Measurements from ENCODE around the gene MRPL51. TPM values are rescaled to one million over a fixed set of nuclear protein-coding genes. Genes with fewer than 3 reads are reported as not detected.

Gene MRPL51
- total RNA-seq, 1 experiment from 2014 or later: 456 TPM

DNA sequence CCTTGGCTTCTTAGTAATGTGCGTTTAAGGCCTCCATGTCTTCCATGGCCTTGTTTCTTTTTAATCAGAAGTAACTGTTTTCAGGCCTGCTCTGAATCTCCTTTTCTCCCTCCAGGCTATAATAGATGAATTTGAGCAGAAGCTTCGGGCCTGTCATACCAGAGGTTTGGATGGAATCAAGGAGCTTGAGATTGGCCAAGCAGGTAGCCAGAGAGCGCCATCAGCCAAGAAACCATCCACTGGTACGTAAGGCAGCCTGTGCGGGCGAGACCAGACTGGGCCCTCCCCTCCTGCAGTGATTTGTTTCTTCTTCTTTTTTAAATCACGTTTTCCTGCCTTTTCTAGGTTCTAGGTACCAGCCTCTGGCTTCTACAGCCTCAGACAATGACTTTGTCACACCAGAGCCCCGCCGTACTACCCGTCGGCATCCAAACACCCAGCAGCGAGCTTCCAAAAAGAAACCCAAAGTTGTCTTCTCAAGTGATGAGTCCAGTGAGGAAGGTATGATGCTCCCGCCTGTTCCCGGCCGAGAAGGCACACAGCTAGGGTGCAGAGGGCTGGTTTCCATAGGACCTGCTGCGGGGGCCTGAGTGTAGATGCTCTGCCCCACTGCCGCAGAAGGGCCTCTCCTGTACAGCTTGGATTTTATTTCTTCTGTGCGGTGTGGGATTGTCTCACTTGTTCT, 37.7 kb upstream of the MRPL51 start:
- no TSS peak for BruUV-seq (replicated peaks)
- Histone ChIP-seq H3K9me3 (ENCODE audit: insufficient read depth, low read depth) (no peaks in the 10 kb centered on the region), H3K79me2 (ENCODE audit: low read depth) (peaks cover 47% of the 10 kb centered on the region), H3K27me3 (ENCODE audit: insufficient read depth, low read depth) (no peaks in the 10 kb centered on the region), H3K4me2 (peak overlapping the region; percentile 10; the same call in 1 of the 2 replicates), H3K4me1 (replicated peaks; ENCODE audit: insufficient read depth) (peaks cover 55% of the 10 kb centered on the region), H3K36me3 (ENCODE audit: low read depth) (peaks cover 42% of the 10 kb centered on the region), H3F3A (ENCODE audit: insufficient read depth, low read depth) (peaks cover 89% of the 10 kb centered on the region), H4K20me1 (ENCODE audit: insufficient read depth) (peaks cover 10% of the 10 kb centered on the region), H2AFZ (no peak overlapping the region), H3K9me2 (ENCODE audit: insufficient read depth) (no peaks in the 10 kb centered on the region), H3K27ac (peak overlapping the region; percentile 83), H3K4me3 (no peak overlapping the region)
- intact Hi-C loops (cut with micrococcal nuclease; ENCODE audit: unreplicated experiment): loop anchor here (10.0 kb wide), 3 partner anchors 316 to 546 kb away; no protein-coding TSS in a partner anchor
- ChIA-PET POLR2A (ENCODE audit: unreplicated experiment) (no interaction called here), CTCF (no interaction called here)
- no peak for TF ChIP-seq EZH2 (IDR thresholded peaks at IDR 0.05; ENCODE audit: low read depth)
- TF ChIP-seq, protein P1, sequence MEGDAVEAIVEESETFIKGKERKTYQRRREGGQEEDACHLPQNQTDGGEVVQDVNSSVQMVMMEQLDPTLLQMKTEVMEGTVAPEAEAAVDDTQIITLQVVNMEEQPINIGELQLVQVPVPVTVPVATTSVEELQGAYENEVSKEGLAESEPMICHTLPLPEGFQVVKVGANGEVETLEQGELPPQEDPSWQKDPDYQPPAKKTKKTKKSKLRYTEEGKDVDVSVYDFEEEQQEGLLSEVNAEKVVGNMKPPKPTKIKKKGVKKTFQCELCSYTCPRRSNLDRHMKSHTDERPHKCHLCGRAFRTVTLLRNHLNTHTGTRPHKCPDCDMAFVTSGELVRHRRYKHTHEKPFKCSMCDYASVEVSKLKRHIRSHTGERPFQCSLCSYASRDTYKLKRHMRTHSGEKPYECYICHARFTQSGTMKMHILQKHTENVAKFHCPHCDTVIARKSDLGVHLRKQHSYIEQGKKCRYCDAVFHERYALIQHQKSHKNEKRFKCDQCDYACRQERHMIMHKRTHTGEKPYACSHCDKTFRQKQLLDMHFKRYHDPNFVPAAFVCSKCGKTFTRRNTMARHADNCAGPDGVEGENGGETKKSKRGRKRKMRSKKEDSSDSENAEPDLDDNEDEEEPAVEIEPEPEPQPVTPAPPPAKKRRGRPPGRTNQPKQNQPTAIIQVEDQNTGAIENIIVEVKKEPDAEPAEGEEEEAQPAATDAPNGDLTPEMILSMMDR (conservative IDR thresholded peaks at IDR 0.05): no peak
- DNase-seq: no peak

DNA sequence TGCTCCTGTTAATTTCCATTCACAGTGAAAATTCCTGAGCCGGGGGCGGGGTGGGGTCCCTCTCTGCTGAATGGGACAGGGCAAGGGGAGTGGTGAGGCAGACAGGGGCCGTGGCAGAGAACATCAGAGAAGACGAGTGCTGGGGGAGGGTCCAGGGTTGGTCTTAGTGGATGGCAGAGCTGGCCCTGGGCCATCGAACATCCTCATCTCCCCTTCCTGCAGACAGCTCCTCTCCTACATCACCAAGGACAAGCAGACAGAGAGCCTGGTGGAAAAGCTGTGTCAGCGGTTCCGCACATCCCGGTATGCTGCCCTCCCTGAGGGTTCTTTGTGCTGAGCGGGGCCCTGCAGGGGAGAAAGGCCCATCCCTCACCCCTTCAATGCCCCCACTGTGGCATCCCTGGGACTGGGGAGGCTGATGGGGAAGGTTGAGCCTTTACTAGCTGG, 36.3 kb upstream of the MRPL51 start:
- H3F3A ChIP-seq (ENCODE audit: insufficient read depth, low read depth): peaks cover 82% of the 10 kb centered on the region
- peak in 1 of 2 experiments; percentile 20 for DNase-seq
- TF ChIP-seq EZH2 (IDR thresholded peaks at IDR 0.05; ENCODE audit: low read depth): no peak
- TF ChIP-seq, protein P1 (conservative IDR thresholded peaks at IDR 0.05): no peak
- BruUV-seq (replicated peaks): no TSS peak
- H3K4me1 ChIP-seq (replicated peaks; ENCODE audit: insufficient read depth): peaks cover 55% of the 10 kb centered on the region
- H2AFZ ChIP-seq: no peak overlapping the region
- H3K9me2 ChIP-seq (ENCODE audit: insufficient read depth): no peaks in the 10 kb centered on the region
- no peaks in the 10 kb centered on the region for H3K9me3 ChIP-seq (ENCODE audit: insufficient read depth, low read depth)
- peaks cover 51% of the 10 kb centered on the region for H3K36me3 ChIP-seq (ENCODE audit: low read depth)
- H3K79me2 ChIP-seq (ENCODE audit: low read depth): peaks cover 33% of the 10 kb centered on the region; the same call in 1 of the 2 replicates
- intact Hi-C loops (cut with micrococcal nuclease; ENCODE audit: unreplicated experiment): no loop called here
- ChIA-PET CTCF (interaction anchor here (1.0 kb wide), 1 partner anchor 8 kb away, joined by 4 read pairs; no protein-coding TSS in a partner anchor), POLR2A (ENCODE audit: unreplicated experiment) (interaction anchor here (0.6 to 0.8 kb wide), 2 partner anchors 8 to 60 kb away, joined by 4 read pairs; no protein-coding TSS in a partner anchor)
- H3K4me2 ChIP-seq: peak overlapping the region; percentile 52
- H3K27ac ChIP-seq: peak overlapping the region; percentile 63
- no peaks in the 10 kb centered on the region for H3K27me3 ChIP-seq (ENCODE audit: insufficient read depth, low read depth)
- no peaks in the 10 kb centered on the region for H4K20me1 ChIP-seq (ENCODE audit: insufficient read depth)
- H3K4me3 ChIP-seq: no peak overlapping the region

DNA sequence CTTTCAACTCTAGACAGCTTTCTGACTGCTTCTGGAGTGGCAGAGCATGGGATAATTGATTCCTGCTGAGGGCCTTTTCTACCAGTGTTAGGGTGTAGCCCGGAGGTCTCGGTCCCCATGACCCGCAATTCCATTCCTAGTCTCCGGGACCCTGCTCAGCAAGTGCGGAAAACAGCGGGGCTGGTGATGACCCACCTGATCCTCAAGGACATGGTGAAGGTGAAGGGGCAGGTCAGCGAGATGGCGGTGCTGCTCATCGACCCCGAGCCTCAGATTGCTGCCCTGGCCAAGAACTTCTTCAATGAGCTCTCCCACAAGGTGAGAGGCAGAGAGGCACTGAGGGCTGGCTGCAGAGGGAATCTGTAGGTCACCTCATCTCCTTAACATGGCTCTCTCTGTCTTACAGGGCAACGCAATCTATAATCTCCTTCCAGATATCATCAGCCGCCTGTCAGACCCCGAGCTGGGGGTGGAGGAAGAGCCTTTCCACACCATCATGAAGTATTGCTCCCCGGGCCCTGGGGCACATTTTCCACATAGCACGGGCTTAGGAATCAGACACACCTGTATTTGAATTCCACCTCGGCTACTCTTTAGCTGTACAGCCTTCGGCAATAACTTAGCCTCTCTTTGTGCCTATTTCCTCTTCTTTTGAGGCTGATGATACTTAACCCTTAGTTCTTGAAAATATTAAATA, 35.6 kb upstream of the MRPL51 start:
- H4K20me1 ChIP-seq (ENCODE audit: insufficient read depth): no peaks in the 10 kb centered on the region
- peaks cover 84% of the 10 kb centered on the region for H3F3A ChIP-seq (ENCODE audit: insufficient read depth, low read depth)
- no peaks in the 10 kb centered on the region for H3K9me2 ChIP-seq (ENCODE audit: insufficient read depth)
- H3K4me3 ChIP-seq: no peak overlapping the region
- TF ChIP-seq EZH2 (IDR thresholded peaks at IDR 0.05; ENCODE audit: low read depth): no peak
- H2AFZ ChIP-seq: no peak overlapping the region
- H3K27me3 ChIP-seq (ENCODE audit: insufficient read depth, low read depth): no peaks in the 10 kb centered on the region
- peaks cover 56% of the 10 kb centered on the region for H3K36me3 ChIP-seq (ENCODE audit: low read depth)
- ChIA-PET CTCF (interaction anchor here (1.0 kb wide), 1 partner anchor 9 kb away, joined by 4 read pairs; no protein-coding TSS in a partner anchor), POLR2A (ENCODE audit: unreplicated experiment) (interaction anchor here (0.8 kb wide), 1 partner anchor 9 kb away, joined by 4 read pairs; no protein-coding TSS in a partner anchor)
- peaks cover 33% of the 10 kb centered on the region; the same call in 1 of the 2 replicates for H3K79me2 ChIP-seq (ENCODE audit: low read depth)
- intact Hi-C loops (cut with micrococcal nuclease; ENCODE audit: unreplicated experiment): no loop called here
- H3K9me3 ChIP-seq (ENCODE audit: insufficient read depth, low read depth): no peaks in the 10 kb centered on the region
- peak overlapping the region; percentile 52 for H3K4me2 ChIP-seq
- BruUV-seq (replicated peaks): no TSS peak
- peak; percentile 90 to 94 for DNase-seq
- peaks cover 55% of the 10 kb centered on the region for H3K4me1 ChIP-seq (replicated peaks; ENCODE audit: insufficient read depth)
- peak overlapping the region; percentile 63 for H3K27ac ChIP-seq

Data from PC-9 (cell line).